ENCODE measurements around the gene PARM1.

GRCh38 chr4:75036046-75036830 is 103.3 kb downstream of the PARM1 start:
- TF ChIP-seq CTCF (conservative IDR thresholded peaks at IDR 0.05) = no peak
- TF ChIP-seq ZFX (IDR thresholded peaks at IDR 0.05) = no peak
